Measurements from ENCODE around the gene MRPL17.
"Not testable (repeated sequence)": the region's sequence is repeated elsewhere in the genome, so short reads cannot be mapped to it uniquely, and the experiment has no call there.

MRPL17 gene

DNA sequence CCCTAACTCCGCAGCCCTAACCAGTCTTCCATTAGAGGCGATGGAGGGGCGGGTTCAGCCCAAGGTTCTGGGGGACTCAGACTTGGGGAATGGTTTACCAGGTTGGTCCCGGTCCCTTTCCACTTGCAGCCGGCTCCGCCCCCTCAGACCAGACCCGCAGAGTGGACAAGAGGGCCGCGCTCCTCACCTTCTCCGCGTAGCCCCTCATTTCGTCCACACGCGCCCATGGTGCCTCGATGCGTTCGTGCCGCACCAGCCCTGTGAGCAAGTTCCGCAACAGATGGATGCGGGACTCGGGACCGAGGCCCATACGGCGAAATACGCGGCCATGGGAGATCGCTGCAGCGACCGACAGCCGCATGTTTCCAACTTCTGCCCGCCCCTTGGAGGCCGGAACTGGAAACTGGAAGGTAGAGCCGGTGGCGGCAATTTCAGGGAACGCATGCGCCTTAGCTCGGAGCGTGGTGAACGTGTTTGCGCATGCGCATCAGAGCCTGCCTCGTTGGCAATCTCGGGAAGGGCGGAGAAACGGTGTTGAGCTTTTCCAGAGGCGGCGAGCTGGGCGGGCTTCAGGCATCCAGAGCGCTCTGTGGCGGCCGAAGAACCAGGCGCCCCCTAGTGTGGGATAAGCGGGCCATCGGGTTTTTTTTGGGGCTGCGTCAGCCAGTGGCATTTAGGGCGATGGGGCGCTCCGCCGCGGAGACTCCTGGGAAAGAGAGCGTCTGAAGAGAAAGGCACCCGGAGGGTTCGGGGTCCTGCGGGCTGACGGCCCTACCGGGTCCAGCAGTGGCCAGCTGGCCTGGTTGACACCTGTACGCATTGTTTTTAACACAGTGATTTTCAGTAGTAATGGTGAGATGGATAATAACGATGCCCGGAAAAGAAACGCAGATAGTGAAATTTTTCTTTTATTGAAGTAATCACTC, at the start of gene MRPL17:
Gene MRPL17 (minus strand): TSS at position 405 of the 926 bp plus-strand sequence. CDS start 44 bp downstream, at position 361.
- DNase-seq (ENCODE audit: low read depth in 3 of 3, low spot score in 1 of 3), result peak; percentile 92 to 99 (median 98)

DNA sequence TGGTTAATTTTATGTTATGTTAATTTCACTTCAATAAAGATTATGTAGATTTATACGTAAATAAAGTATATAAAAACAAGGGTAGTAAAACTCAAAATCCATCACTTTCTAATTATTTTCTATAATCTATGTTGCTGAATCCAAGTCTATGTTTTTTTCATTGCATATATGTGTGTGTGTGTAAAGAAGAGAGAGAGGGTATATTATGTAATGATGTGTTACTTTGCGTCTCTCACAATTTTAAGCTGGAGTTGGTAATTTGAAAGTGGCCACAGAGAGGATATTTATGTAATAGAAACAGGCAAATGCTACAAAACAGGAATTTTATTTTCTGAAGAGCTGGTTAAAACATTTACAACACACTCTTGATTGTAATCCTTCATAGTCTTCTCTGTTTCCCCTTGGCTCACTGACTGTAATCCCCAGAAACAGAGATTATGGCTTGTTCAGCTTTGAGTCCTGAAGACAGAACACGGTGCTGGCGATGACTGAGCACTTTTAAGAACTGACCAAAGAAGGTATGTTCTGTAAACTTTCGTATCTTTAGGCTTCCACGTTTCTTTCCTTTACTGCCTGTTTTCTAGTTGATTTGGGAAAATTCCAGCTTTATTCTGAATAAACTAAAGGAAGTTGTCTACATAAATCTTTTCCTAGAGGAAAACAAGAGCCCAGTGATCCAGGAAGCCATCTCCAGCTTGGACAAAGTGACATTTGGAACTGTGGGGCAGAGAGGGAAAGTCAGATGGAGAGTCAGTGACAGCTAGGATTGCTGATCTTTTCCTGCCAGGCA, 45.0 kb upstream of the MRPL17 start:
- no peak for DNase-seq (ENCODE audit: low read depth in 3 of 3, low spot score in 1 of 3)

DNA sequence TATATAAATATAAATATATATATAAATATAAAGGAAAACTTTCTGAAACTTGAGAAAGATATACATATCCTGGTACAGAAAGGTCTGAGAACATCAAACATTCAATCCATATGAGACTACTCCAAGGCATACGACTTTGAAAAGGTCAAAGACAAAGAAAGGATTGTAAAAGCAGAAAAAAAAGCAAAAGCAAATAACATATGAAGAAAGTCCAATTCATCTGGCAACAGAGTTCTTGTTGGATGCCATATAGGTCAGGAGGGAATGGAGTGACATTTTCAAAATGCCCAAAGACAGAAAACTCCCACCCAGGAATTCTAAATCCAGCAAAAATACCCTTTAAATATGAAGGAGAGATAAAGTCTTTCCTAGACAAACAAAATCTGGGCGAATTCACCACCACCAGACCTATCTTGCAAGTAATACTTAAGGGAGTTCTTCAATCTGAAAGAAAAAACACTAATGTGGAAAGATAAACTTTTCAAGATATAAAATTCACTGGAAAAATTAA, 42.3 kb upstream of the MRPL17 start:
- DNase-seq (ENCODE audit: low read depth in 3 of 3, low spot score in 1 of 3), result no peak

DNA sequence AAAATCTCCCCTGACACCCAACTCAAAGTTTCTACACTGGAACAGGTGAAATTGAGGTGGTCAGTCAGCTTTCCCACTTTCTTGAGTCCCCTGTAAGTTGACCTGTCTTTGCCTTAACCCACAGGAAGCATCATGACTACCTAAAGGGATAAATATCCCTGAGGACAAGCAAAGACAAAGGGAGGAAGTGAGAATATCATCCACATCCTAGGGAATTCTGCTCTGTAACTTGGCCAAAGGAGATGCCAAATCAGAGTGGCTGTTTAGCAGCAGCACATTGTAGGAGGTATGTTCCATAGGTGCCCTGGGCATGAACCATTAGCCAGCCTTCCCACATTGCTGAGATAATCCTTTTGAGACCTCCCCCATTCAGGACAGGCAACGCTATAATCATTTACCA, 40.9 kb upstream of the MRPL17 start:
- DNase-seq (ENCODE audit: low read depth in 3 of 3, low spot score in 1 of 3), result no peak

DNA sequence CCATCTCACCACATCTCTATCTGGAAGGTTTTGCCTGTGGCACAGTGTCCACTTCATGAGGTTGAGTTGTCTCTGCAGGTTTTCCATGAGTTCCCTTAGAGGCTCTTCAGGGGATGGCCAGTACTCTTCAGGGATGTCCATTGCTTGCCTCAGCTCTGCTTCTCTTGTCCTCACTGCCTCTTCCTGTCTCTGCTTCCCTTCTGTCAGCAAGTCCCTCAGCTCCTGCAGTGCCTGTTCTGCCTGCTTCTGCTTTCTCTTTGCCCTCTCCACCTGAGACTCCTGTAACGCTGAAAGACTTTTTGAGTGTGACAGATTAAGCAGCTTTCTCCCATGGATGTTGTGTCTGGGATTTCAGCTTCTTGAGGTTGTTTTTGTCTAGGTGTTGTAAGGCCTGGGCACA, 38.2 kb upstream of the MRPL17 start:
- no peak for DNase-seq (ENCODE audit: low read depth in 3 of 3, low spot score in 1 of 3)

DNA sequence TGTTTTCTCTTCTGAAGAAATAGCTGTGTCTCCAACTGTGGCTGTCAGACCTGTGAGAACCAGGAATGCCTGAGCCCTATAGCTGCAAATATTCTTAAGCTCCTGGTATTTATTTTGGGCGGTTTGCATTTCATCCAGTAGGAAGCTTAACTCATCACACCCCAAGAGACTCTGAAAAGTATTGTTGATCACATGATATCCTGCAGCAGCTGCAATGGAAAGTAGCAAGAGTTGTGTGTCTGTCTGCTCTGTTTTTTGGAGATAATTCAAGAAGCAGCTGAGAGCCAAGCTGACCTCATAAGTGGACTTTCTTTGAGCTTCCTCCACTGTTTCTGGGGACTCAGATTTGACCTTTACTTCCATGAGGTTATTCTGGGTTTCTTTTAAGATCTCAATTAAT, 36.4 kb upstream of the MRPL17 start:
- DNase-seq (ENCODE audit: low read depth in 3 of 3, low spot score in 1 of 3), result no peak

DNA sequence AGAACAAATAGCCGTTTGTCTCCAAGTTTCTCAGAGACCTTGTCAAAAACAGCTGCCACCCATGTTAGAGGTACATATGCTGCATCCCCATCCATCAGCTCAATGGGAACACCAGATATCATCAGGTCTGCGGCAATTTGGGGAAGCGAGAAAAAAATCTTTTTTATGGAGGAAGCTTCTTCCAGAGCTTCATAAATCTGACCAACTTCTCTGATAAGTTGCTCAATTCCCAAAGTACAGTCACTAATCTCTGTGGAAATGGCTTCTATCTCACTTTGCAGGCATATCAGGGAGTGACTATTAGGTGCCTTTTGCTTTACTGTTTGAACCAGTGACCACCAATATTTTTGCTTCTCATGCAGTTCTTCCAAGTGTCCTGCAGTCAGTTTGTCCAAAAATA, 34.3 kb upstream of the MRPL17 start:
- no peak for DNase-seq (ENCODE audit: low read depth in 3 of 3, low spot score in 1 of 3)

DNA sequence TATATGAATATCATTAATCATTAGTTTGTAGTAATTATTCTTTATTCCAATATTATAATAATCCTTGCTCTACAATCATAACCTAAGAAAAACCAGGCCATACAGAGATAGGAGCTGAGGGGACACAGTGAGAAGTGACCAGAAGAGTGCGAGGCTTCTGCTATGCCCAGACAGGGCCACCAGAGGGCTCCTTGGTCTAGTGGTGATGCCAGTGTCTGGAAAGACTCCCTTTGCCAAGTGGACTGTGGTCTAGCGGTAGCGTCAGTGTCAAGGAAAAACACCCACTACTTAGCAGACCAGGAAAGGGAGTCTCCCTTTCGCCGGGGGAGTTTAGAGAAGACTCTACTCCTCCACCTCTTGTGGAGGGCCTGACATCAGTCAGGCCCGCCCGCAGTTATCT, 28.4 kb upstream of the MRPL17 start:
- peak in 1 of 3 donors; percentile 42 for DNase-seq (ENCODE audit: low read depth in 3 of 3, low spot score in 1 of 3)

DNA sequence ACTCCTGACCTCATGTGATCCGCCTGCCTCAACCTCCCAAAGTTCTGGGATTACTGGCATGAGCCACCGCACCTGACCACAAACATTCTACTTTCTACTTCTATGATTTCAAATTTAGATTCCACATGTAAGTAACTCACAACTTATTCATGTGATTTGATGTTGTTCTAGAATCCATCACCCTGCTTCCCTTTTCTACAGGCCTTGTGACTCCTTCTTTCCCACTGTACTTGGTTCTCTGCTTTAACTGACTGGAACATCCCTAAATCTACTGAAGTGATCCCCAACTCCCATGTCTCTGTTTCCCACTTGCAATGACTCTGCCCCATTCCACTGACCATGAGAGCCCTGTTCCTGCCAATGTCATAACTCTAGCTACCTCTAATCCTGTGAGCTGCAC, 25.7 kb upstream of the MRPL17 start:
- DNase-seq (ENCODE audit: low read depth in 3 of 3, low spot score in 1 of 3), result no peak

DNA sequence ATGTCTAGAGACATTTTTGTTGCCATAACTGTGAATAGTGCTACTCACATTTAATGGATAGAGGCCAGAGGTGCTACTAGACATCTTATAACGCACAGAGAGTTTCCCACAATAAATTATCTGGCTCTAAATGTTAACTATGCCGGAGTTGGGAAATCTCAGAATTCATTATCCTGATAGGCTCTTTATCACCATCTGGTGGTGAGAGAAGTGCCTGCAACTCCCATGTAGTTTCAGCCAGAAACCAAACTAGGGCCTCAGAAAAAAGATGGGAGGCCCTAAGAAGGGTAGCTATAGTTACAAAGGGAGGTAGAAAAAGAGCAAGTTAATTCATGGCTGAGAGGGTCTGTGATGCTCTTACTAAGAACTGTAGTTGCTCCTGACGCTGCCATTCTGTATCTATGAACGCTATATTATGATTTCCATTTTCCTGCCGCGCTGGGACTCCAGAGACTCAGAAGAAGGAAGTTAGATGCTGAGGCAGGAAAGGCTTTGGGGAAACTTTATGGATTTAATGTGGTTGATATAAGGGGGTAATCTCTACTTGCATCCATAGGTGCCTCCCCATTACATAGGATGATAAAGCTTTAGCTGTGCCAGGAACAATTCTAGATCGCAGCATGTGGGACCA, 22.9 kb upstream of the MRPL17 start:
- DNase-seq (ENCODE audit: low read depth in 3 of 3, low spot score in 1 of 3), result no peak

DNA sequence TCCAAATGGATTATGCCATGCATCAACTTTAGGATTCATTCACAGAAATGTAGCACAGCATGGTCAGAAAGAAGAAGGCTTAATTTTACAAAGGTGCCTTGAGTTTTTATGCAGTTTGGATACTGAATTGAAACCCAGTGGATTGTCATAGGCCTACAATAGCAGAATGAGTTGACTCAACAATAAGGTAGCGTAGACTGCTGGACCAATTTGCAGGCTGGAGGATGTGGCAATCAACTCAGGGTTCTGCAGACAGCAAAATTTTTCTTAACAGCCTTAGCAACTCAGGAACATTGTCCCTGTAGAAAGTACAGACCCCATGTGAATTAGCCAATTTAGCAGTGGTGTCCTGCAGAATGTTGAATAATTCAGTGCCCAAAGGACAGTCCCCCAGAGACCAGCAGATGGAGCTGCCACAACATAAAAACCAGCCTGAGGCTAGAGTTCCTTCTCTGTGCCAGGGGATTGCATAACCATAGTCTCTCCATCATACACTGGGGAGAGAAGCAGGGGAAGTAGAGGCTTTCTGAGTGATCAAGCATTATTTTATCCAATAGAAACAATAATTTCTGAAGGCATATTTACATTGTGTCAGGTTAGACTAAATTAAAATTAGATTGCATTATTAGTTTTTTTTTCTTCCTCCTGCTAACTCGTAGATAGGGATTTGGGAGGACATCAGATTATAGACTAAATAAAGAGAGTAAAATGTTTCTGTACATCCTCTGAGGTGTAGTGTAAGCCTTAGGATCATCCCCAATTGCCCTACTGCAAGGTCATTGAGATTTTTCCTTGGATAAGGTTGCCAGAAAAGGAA, 20.3 kb upstream of the MRPL17 start:
- DNase-seq (ENCODE audit: low read depth in 3 of 3, low spot score in 1 of 3), result no peak

DNA sequence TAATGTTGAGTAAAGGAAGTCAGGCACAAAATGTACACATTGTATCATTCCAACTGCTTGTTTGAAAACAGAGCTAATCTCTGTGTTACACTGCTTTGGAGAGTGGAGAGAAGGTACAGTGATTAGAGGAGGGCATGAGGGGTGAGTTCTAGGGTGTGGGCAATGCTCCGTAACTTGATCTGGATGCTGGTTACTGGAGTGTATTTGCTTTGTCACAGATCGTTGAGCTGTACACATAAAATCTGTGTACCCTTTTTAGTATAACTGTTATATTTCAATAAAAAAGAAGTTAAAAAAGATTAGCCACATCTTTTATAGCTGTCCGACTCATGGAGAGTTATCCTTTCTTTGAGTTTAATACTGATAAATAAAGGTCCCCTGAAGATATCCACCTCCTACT, 18.8 kb upstream of the MRPL17 start:
- DNase-seq (ENCODE audit: low read depth in 3 of 3, low spot score in 1 of 3), result not testable (repeated sequence)

DNA sequence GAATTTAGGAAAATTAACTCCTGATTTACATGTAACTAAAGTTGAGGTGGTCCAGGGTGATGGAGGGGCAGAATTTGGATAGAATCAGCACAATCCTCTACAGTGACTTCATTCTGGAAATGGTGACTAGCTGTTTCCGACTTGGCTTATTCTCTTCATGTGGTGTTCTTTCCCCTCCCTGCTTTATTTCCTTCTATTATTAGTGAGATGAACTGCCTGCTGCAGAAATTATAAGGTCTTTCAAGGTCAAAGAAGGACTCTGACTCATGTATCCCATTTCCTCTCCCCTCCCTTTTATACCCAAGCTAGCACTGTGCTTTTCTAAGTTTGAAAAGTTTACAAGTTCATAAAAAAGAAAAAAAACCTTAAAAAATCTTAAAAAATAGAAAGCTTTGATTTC, 12.2 kb upstream of the MRPL17 start:
- DNase-seq (ENCODE audit: low read depth in 3 of 3, low spot score in 1 of 3), result no peak

DNA sequence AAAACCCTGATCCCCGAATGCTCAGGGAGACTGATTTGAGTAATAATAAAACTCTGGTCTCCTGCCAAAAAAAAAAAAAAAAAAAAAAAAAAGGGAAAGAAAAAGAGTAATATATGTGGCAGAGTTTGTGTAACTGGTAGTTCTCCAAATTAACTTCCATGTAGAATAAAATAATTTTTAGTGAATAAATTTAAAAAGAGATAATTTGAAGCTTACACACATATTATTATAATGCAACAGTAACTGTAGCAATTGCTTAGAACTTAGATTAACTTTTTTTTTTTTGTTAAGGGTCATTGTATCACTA, 11.0 kb upstream of the MRPL17 start:
- DNase-seq (ENCODE audit: low read depth in 3 of 3, low spot score in 1 of 3), result no peak

DNA sequence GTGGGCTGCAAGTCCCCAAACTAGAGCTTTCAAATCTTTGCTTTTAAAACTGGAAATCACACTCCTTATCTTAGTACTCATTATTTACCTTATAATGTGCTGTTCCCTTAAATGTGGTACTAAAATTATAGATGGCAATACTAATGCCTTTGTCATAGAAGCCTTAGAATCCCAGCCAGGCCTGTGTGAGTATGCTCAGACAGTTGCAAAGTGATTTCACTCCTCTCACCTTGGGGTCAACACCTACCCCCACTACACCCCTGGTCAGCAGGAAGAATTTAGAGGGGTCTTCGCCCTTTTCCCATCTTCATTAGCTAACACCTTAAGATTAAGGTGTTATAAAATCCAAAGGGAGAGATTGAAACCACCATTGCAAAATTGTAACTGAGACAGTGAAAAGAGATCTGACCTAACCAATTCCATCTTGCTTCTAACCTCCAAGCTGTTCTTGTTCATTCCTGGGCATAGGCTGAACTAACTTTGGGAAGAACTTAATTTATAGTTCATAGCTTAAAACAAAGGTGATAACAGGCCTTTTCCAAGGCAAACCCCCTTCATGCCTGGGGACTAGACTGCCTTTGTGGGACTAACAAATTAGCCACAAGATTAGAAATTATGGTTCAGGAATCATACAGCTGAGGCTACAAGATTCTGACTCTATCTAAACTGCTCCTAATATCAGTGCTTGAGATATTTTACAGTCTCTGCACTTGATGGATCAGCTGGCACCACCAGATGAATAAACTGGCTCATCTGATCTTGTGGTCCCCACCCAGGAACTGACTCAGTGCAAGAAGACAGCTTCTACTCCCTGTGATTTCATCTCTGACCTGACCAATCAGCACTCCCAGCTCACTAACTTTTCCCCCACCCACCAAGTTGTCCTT, 10.4 kb upstream of the MRPL17 start:
- peak in 1 of 3 donors; percentile 21 for DNase-seq (ENCODE audit: low read depth in 3 of 3, low spot score in 1 of 3)

DNA sequence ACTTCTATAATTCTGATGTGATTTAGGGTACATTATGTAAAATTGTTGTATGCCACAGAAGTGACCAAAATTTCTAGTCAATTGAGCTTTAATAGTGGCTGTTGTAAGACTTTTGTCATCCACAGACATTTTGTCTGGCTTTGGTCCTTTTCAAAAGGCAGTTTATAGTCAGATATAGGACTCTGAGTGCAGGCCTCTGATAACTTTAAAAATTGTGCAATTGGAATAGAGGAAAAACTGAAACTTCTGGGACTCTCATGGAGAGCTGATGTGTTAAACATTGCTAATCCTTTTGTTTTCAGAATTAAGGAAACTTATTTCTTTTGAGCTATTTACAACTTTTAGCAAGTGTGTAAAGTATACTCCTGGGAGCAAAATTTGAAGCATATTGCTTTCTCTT, 9.0 kb upstream of the MRPL17 start:
- no peak for DNase-seq (ENCODE audit: low read depth in 3 of 3, low spot score in 1 of 3)

DNA sequence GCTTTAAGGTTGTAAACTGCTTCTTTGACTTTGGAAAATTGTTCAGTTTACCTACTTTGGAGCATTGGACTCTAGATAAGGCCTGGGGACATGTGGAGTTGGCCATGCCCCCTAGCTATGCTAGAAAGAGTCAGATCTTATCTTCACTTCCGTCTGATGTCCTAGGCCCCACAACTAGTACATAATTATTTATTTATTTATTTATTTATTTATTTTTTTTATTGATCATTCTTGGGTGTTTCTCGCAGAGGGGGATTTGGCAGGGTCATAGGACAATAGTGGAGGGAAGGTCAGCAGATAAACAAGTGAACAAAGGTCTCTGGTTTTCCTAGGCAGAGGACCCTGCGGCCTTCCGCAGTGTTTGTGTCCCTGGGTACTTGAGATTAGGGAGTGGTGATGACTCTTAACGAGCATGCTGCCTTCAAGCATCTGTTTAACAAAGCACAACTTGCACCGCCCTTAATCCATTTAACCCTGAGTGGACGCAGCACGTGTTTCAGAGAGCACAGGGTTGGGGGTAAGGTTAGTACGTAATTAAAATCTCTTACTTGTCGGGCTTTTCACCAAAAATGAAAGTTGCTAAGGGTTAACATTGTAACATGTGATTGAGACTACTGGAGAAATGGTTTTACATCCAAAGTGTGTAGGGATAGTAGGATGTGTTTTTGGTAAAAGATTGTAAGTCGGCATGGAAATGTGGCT, 7.4 kb upstream of the MRPL17 start:
- not testable (repeated sequence) for DNase-seq (ENCODE audit: low read depth in 3 of 3, low spot score in 1 of 3)

DNA sequence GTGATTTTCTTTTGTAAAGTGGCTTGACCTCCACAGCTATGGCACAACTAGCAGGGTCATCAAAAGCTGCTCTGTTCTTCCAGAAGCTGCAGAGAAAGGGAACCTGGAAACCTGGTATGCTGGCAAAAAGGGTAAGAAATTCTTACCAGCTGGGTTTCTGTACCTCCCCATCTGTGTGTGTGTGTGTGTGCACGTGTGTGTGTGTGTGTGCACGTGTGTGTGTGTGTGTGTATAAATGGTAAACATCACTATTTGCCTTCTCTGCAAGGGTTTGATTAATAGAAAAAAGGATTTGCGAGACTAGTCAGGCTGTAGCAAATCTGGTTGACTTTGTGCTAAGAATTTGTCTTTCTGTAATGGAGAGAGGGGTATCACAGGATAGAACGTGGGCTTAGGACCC, 4.7 kb upstream of the MRPL17 start:
- no peak for DNase-seq (ENCODE audit: low read depth in 3 of 3, low spot score in 1 of 3)

DNA sequence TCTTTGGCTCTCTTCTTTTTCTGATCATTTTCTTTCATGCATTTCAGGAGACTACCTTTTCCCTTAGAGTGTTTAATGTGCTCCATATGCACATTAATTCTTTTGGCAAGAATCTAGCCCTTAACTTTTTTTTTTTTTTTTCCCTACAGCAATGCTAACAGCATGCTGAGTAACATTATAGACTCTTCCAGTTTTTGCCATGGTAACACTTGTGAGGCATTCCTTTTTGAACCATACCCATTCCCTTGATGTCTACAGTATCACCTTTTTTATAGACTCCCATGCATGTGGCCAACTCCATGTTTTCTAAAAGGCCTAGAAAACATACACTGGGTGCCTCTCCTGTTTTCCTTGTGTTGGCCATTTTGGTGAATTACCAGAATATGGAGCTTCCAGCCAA, 2.9 kb upstream of the MRPL17 start:
- no peak for DNase-seq (ENCODE audit: low read depth in 3 of 3, low spot score in 1 of 3)

All from stimulated activated CD4-positive, alpha-beta T cell treated with anti-CD3 and anti-CD28 coated beads, TNF-alpha, amount 100 ng/mL, for 1 hour (primary cell).